SH-SY5Y (cell line): ENCODE data around the gene DYNLT5.

Experiments used
- GATA2 ChIP-seq: IDR thresholded peaks from 2 replicates; pipeline ENCODE4 v1.6.1; 2011; ENCODE audit warnings: mild to moderate bottlenecking, low read depth, low read length
- GATA3 ChIP-seq: IDR thresholded peaks from 2 replicates; pipeline ENCODE4 v1.6.1; 2011; ENCODE audit warnings: low read depth, mild to moderate bottlenecking, low read length, moderate library complexity

DNA sequence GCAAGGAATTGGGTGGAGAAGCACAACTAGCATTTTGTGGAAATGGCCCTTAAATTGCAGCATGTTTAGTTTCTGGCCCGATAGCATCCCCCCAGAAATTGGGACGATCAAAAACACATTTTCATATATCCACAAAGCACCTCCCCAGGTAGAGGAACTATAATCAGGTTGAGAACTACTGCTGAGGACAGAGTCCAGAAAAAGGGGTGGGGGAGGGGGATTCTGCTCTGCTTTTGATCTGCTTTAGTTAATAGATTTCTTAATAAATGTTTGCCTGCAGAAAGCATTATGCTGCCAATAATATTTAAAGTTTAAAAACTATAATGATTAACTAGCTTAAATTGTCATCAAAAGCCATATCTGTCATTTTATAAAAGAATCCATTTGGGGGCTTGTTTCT lies 14.4 kb upstream of the DYNLT5 start:
- TF ChIP-seq GATA2 (no peak), GATA3 (no peak)
